LNCAP (cell line): Measurements from ENCODE around the gene HBP1.
A peak's percentile ranks its signal among the peaks of the same experiment; 100 is the strongest.

ENCODE experiments used
- CTCF ChIP-seq: fragments of 450-650 bp; IDR thresholded peaks from 2 replicates; pipeline ENCODE4 v1.5.1; 2017; ENCODE audit warnings: mild to moderate bottlenecking

The HBP1 gene

GRCh38 chr7:107130487-107131220 lies 38.1 kb upstream of the HBP1 start:
- no peak for TF ChIP-seq CTCF

GRCh38 chr7:107133396-107133795 lies 35.4 kb upstream of the HBP1 start:
- no peak for TF ChIP-seq CTCF

- no peak for TF ChIP-seq CTCF
Measured at GRCh38 chr7:107138696-107139420, 29.9 kb upstream of the HBP1 start.

- TF ChIP-seq CTCF, result no peak
Measured at GRCh38 chr7:107145067-107145838, 23.6 kb upstream of the HBP1 start.

GRCh38 chr7:107147464-107148393 lies 21.1 kb upstream of the HBP1 start:
- peak; percentile 70 for TF ChIP-seq CTCF

GRCh38 chr7:107148721-107149120 lies 20.1 kb upstream of the HBP1 start:
- TF ChIP-seq CTCF, result no peak

- TF ChIP-seq CTCF, result no peak
Measured at GRCh38 chr7:107149863-107150262, 18.9 kb upstream of the HBP1 start.
